T-cell (primary cell): ENCODE data around the gene IFT43. TPM values are rescaled to one million over a fixed set of nuclear protein-coding genes. Genes with fewer than 3 reads are reported as not detected.
"Not testable (repeated sequence)": the region's sequence is repeated elsewhere in the genome, so short reads cannot be mapped to it uniquely, and the experiment has no call there.

Source experiments
- ATAC-seq, 4 experiments: fragments of 200-7000 bp in 3 of 4; fragments of 150-1000 bp in 1 of 4; cut with Tn5 transposase; replicated peaks in 1 of 4; 1 replicate in 3 of 4; 2 replicates in 1 of 4; pipeline ENCODE4 v1.10.0; 2021; ENCODE audit warnings: moderate library complexity in 3 of 4, mild to moderate bottlenecking in 2 of 4, moderate number of reproducible peaks in 1 of 4
- CTCF ChIA-PET, 2 donors: fragments of 300-600 bp; sonication (Branson Sonifier 250); formaldehyde crosslinking; loops; one replicate each; lab custom pipeline; 2022; ENCODE audit warnings: antibody characterized with exemption in 2 of 2; lab: Charles Lee
- POLR2A ChIA-PET, 2 donors: fragments of 300-600 bp; sonication (Branson Sonifier 250); formaldehyde crosslinking; loops; one replicate each; lab custom pipeline; 2022; ENCODE audit warnings: antibody characterized with exemption in 2 of 2; lab: Charles Lee
- DNase-seq, 35 experiments: peaks; one replicate each; pipeline versions ENCODE4 v3.0.0 to v3.0.0-alpha.2; 2013 to 2023
- H3K27ac ChIP-seq: one replicate; pipeline ENCODE4 v1.5.1; 2013; ENCODE audit warnings: low read length
- H3K27me3 ChIP-seq, 2 experiments: replicated peaks in 1 of 2; 1 replicate in 1 of 2; 2 replicates in 1 of 2; pipeline versions ENCODE4 v1.6.1 to v1.7.0; 2013; ENCODE audit warnings: low read length in 1 of 2, mixed read lengths in 1 of 2; ENCODE audit not compliant: control insufficient read depth in 2 of 2, insufficient read depth in 2 of 2; ENCODE audit errors: extremely low read depth in 1 of 2
- H3K36me3 ChIP-seq, 2 donors: 1 replicate in 1 of 2; 2 replicates in 1 of 2; pipeline versions ENCODE4 v1.6.1 to v1.7.0; 2013; ENCODE audit warnings: low read length in 1 of 2; ENCODE audit not compliant: control insufficient read depth in 2 of 2, insufficient read depth in 1 of 2; ENCODE audit errors: extremely low read depth in 1 of 2
- H3K4me1 ChIP-seq, 2 experiments: 1 replicate in 1 of 2; 2 replicates in 1 of 2; pipeline versions ENCODE4 v1.6.1 to v1.7.0; 2013; ENCODE audit warnings: low read length in 2 of 2, mixed read lengths in 1 of 2; ENCODE audit not compliant: insufficient read depth in 2 of 2, control insufficient read depth in 1 of 2; ENCODE audit errors: extremely low read depth in 1 of 2
- H3K4me3 ChIP-seq, 2 donors: 1 replicate in 1 of 2; 2 replicates in 1 of 2; pipeline versions ENCODE4 v1.5.1 to v1.7.0; 2013; ENCODE audit warnings: mild to moderate bottlenecking in 2 of 2, low read length in 1 of 2, moderate library complexity in 1 of 2; ENCODE audit not compliant: control insufficient read depth in 1 of 2; ENCODE audit errors: extremely low read depth in 1 of 2
- H3K9me3 ChIP-seq: 2 replicates; pipeline ENCODE4 v1.7.0; 2013
- H3K27ac Mint-ChIP-seq, 2 donors: one replicate each; pipeline ENCODE4 v1.8.0; 2020 to 2021; ENCODE audit warnings: mild to moderate bottlenecking in 2 of 2, mixed read lengths in 2 of 2
- H3K27me3 Mint-ChIP-seq, 2 donors: one replicate each; pipeline ENCODE4 v1.8.0; 2021 to 2022; ENCODE audit warnings: mixed read lengths in 2 of 2
- H3K36me3 Mint-ChIP-seq: one replicate; pipeline ENCODE4 v1.8.0; 2021; ENCODE audit warnings: mixed read lengths
- H3K4me1 Mint-ChIP-seq, 3 donors: one replicate each; pipeline ENCODE4 v1.8.0; 2020 to 2022; ENCODE audit warnings: mixed read lengths in 3 of 3, mild to moderate bottlenecking in 1 of 3
- H3K4me3 Mint-ChIP-seq, 3 donors: one replicate each; pipeline ENCODE4 v1.8.0; 2020 to 2022; ENCODE audit warnings: mild to moderate bottlenecking in 3 of 3, mixed read lengths in 3 of 3, moderate library complexity in 3 of 3
- H3K9me3 Mint-ChIP-seq, 3 donors: one replicate each; pipeline ENCODE4 v1.8.0; 2020 to 2022; ENCODE audit warnings: mixed read lengths in 3 of 3
- WGBS: methylation state at CpG from one replicate; pipeline ENCODE4 v1.1.5; 2013; ENCODE audit warnings: missing lambda C conversion rate; ENCODE audit not compliant: insufficient coverage; 5-methylcytosine and 5-hydroxymethylcytosine counted together
- total RNA-seq, 35 experiments: library from RNA in 6 of 35; stranded (reverse) in 6 of 35; fragments of 120-200 nt in 1 of 35; gene quantifications; one replicate each; pipeline versions ENCODE4 v1.2.1 to v1.2.4 and lab custom pipeline; 2013 to 2026

Gene IFT43
- total RNA-seq, 5 donors from 2014 or later (not counting 1 experiment from before 2014, with no cell fraction given), result 10.0 to 13.5 (median 11.9) TPM

DNA sequence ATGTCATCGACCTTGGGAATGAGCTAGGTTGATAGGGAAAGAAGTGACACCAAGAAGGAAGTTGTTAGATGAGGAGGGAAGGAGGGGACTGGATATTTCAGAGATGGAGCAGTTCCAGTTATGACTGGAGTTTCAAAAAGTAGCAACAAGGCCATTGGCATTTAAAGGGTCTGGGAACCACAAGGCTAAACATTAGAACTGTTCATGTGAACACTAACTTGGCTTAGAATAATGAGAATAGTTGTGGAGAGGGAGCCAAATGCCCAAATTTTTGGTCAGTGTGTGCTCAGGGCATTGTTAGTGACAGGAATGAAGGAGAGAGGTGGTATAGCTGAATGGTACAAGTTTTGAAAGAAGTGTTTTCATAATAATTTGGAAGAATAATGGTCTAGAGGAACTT is 16.8 kb downstream of the IFT43 start:
- CTCF ChIA-PET, result no interaction called here
- WGBS, result 86% methylated on average over 1 of the region's 1 CpG
- Histone ChIP-seq H3K27me3 (no peaks in the 10 kb centered on the region), H3K27ac (no peak overlapping the region), H3K4me3 (no peak overlapping the region), H3K9me3 (no peaks in the 10 kb centered on the region), H3K36me3 (peaks cover 0 to 11% of the 10 kb centered on the region in 2 donors), H3K4me1 (no peaks in the 10 kb centered on the region)
- H3K27ac Mint-ChIP-seq, result no peak overlapping the region
- no peaks in the 10 kb centered on the region for H3K4me1 Mint-ChIP-seq
- no peak overlapping the region for H3K4me3 Mint-ChIP-seq
- no peak for DNase-seq
- POLR2A ChIA-PET, result no interaction called here
- H3K36me3 Mint-ChIP-seq, result peaks cover 70% of the 10 kb centered on the region
- ATAC-seq, result no peak
- H3K9me3 Mint-ChIP-seq, result peaks cover 0 to 18% (median 12%) of the 10 kb centered on the region in 3 donors
- H3K27me3 Mint-ChIP-seq, result no peaks in the 10 kb centered on the region

DNA sequence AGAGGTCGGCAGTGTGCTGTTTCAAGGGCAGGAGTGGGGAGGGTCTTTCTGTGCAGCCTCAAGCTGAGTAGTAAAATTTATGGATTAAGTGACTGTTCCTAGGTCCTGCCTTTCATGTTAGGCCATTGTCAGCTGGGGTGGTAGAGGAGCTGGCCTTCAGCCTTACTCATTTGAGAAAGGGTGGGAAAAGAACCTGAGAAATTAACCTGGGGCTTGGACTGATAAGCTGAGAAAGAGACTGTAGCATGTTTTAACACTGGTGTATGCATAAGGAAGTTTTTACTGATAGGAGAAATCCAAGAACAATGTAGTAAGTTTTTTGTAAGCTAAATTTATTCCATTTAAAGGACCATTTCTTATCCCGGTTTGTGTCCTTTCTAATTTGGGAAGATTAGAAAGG is 20.7 kb downstream of the IFT43 start:
- DNase-seq (no peak), ATAC-seq (no peak)
- Mint-ChIP-seq H3K9me3 (peaks cover 0 to 18% (median 12%) of the 10 kb centered on the region in 3 donors), H3K27me3 (no peaks in the 10 kb centered on the region), H3K27ac (no peak overlapping the region), H3K4me1 (no peaks in the 10 kb centered on the region), H3K4me3 (no peak overlapping the region), H3K36me3 (peaks cover 63% of the 10 kb centered on the region)
- H3K36me3 ChIP-seq, result peaks cover 5 to 6% of the 10 kb centered on the region in 2 donors
- ChIA-PET CTCF (no interaction called here), POLR2A (no interaction called here)
- H3K9me3 ChIP-seq, result no peaks in the 10 kb centered on the region
- 100% methylated on average over 1 of the region's 2 CpGs for WGBS
- no peaks in the 10 kb centered on the region for H3K27me3 ChIP-seq
- H3K27ac ChIP-seq, result no peak overlapping the region
- no peak overlapping the region for H3K4me3 ChIP-seq
- no peaks in the 10 kb centered on the region for H3K4me1 ChIP-seq

DNA sequence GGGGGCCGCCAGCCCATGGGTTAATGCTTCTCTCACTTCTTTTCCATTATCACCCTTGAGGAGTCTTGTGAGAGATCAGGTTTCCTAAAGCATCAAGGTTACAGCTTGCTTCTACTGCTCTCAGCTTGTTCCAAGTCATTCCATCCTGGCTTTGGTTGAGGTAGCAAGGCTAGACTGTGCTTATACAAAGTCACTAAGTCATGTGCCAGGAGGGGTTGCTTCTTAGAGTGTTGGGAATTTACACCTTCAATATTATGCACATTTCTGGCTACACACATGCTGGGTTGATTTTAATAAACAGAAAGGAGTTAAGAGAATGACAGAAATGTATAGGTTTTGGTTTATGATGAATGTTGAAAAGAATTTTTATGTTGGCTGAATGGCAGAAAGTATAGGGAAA is 21.8 kb downstream of the IFT43 start:
- ATAC-seq (no peak), DNase-seq (no peak)
- peaks cover 64% of the 10 kb centered on the region for H3K36me3 Mint-ChIP-seq
- CTCF ChIA-PET, result no interaction called here
- H3K36me3 ChIP-seq, result peaks cover 9 to 11% of the 10 kb centered on the region in 2 donors
- no peak overlapping the region for H3K27ac ChIP-seq
- POLR2A ChIA-PET, result no interaction called here
- no peak overlapping the region for H3K27ac Mint-ChIP-seq
- no peak overlapping the region for H3K4me3 Mint-ChIP-seq
- no peaks in the 10 kb centered on the region for H3K4me1 Mint-ChIP-seq
- H3K9me3 ChIP-seq, result no peaks in the 10 kb centered on the region
- H3K27me3 Mint-ChIP-seq, result no peaks in the 10 kb centered on the region
- no CpG with 5 or more reads among the region's 1 CpG for WGBS
- H3K27me3 ChIP-seq, result no peaks in the 10 kb centered on the region
- H3K4me1 ChIP-seq, result no peaks in the 10 kb centered on the region
- H3K4me3 ChIP-seq, result no peak overlapping the region
- H3K9me3 Mint-ChIP-seq, result peaks cover 0 to 18% (median 12%) of the 10 kb centered on the region in 3 donors

DNA sequence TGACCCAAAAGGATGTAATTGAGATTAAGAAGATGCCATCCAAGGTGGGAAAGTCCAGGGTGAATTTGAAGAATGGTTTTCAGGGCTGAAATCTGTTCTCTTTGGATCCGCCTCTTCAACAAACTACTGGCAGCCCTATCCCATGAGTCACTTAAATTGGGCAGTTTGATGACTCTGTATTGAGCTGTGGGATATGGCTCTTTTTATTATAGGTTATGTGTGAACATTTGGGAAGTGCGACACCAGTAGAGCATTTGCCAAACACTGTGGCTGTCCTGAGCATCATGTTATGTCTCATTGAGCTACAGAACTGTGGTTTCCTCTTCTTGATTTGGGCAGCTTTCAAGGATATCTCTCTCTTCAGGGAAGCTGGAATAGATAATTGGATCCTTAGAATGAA is 22.3 kb downstream of the IFT43 start:
- no peak for DNase-seq

DNA sequence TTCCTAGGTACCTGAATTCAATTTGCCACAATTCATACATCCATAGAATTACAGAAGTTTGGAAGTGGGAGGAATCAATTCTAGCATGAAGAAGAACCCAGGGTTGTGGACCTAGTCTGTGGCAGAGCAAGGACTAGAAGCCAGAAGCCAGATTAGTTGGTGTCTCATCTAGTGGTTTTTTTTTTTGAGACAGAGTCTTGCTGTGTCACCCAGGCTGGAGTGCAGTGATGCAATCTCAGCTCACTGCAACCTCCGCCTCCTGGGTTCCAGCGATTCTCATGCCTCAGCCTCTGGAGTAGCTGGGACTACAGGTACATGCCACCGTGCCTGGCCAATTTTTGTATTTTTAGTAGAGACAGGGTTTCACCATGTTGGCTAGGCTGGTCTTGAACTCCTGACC is 24.1 kb downstream of the IFT43 start:
- H3K36me3 ChIP-seq, result peaks cover 9 to 11% of the 10 kb centered on the region in 2 donors
- WGBS, result no CpG with 5 or more reads among the region's 3 CpGs
- DNase-seq, H3K9me3 ChIP-seq, ATAC-seq, POLR2A ChIA-PET, H3K4me1 ChIP-seq, H3K27ac Mint-ChIP-seq, H3K4me3 ChIP-seq, H3K4me3 Mint-ChIP-seq, H3K4me1 Mint-ChIP-seq, H3K27ac ChIP-seq, H3K27me3 ChIP-seq, H3K27me3 Mint-ChIP-seq, H3K9me3 Mint-ChIP-seq: not testable (repeated sequence)
- CTCF ChIA-PET, result interaction anchor here in 1 of 2 donors (1.1 kb wide), 1 partner anchor 301 kb away, joined by 3 read pairs; no protein-coding TSS in a partner anchor
- peaks cover 71% of the 10 kb centered on the region for H3K36me3 Mint-ChIP-seq

More for the DNA sequence above, 22.3 kb downstream of the IFT43 start:
- Mint-ChIP-seq H3K4me3 (no peak overlapping the region), H3K27me3 (no peaks in the 10 kb centered on the region), H3K36me3 (peaks cover 64% of the 10 kb centered on the region), H3K9me3 (peaks cover 0 to 18% (median 12%) of the 10 kb centered on the region in 3 donors), H3K27ac (no peak overlapping the region), H3K4me1 (no peaks in the 10 kb centered on the region)
- Histone ChIP-seq H3K4me1 (no peaks in the 10 kb centered on the region), H3K4me3 (no peak overlapping the region), H3K27me3 (no peaks in the 10 kb centered on the region), H3K36me3 (peaks cover 9 to 11% of the 10 kb centered on the region in 2 donors), H3K9me3 (no peaks in the 10 kb centered on the region), H3K27ac (no peak overlapping the region)
- ATAC-seq, result no peak
- ChIA-PET POLR2A (no interaction called here), CTCF (interaction anchor here in 1 of 2 donors (0.6 kb wide), 1 partner anchor 235 kb away, joined by 4 read pairs; no protein-coding TSS in a partner anchor)
- WGBS, result 100% methylated on average over 1 of the region's 2 CpGs

DNA sequence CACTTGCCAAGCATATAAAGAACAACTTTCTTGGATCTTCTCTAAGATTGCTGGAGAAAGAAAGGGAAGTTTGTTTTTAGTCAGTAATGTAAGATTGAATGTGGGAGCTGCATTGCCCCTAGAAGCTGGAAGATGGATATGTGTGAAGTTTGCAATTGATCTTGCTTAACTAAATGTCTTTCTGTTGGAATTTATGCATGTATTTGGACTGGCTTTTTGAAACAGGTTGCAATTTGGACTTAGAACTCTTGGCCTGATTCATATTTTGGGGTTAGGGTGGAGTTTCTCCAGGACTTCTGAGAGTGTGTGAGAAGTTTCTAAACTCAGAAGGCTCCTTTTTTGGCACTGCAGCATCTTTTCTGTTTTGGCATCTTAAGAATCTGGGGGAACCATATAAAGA is 26.4 kb downstream of the IFT43 start:
- no peaks in the 10 kb centered on the region for H3K4me1 Mint-ChIP-seq
- H3K36me3 Mint-ChIP-seq, result peaks cover 74% of the 10 kb centered on the region
- Histone ChIP-seq H3K27ac (no peak overlapping the region), H3K36me3 (peaks cover 9 to 11% of the 10 kb centered on the region in 2 donors), H3K27me3 (no peaks in the 10 kb centered on the region), H3K9me3 (no peaks in the 10 kb centered on the region), H3K4me3 (no peak overlapping the region), H3K4me1 (no peaks in the 10 kb centered on the region)
- no peaks in the 10 kb centered on the region for H3K27me3 Mint-ChIP-seq
- no peak overlapping the region for H3K27ac Mint-ChIP-seq
- DNase-seq, result no peak
- H3K4me3 Mint-ChIP-seq, result no peak overlapping the region
- CTCF ChIA-PET, result no interaction called here
- H3K9me3 Mint-ChIP-seq, result no peaks in the 10 kb centered on the region
- no peak for ATAC-seq
- POLR2A ChIA-PET, result no interaction called here

DNA sequence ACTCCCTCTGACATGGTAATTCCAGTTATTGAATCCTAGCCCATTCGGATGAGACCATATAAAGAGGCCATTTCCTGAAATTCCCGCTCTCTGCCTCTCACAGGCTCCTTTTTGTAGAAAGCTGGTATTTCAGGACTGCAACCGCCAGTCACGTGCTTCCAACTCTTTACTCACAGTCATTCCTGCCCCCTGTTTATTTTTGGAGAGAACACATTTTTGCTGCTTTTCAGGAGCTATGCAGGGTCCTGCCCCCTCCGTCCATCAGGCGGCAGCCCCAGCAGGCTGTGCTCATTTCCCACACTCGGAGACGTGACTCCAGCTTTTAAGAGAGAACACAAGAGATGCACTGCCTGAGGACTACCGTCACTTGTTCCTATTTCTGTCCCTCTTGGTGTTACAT is 26.8 kb downstream of the IFT43 start:
- no peak for DNase-seq

More for the DNA sequence above, 26.8 kb downstream of the IFT43 start:
- Mint-ChIP-seq H3K36me3 (peaks cover 74% of the 10 kb centered on the region), H3K27me3 (no peaks in the 10 kb centered on the region), H3K9me3 (peaks cover 2 to 4% (median 3%) of the 10 kb centered on the region in 3 donors), H3K4me1 (no peaks in the 10 kb centered on the region), H3K4me3 (no peak overlapping the region), H3K27ac (no peak overlapping the region)
- Histone ChIP-seq H3K36me3 (peaks cover 9% of the 10 kb centered on the region in 2 donors), H3K4me1 (no peaks in the 10 kb centered on the region), H3K27ac (no peak overlapping the region), H3K4me3 (no peak overlapping the region), H3K27me3 (no peaks in the 10 kb centered on the region), H3K9me3 (no peaks in the 10 kb centered on the region)
- no peak for ATAC-seq
- POLR2A ChIA-PET, result no interaction called here
- CTCF ChIA-PET, result no interaction called here
- WGBS, result 100% methylated on average over 3 of the region's 9 CpGs
